Endothelial cell (in vitro differentiated cells): ENCODE results near the gene GPLD1. TPM values are rescaled to one million over a fixed set of nuclear protein-coding genes. Genes with fewer than 3 reads are reported as not detected.

Experiments used
- DNase-seq: peaks from one replicate; pipeline ENCODE4 v3.0.0; 2021; ENCODE audit warnings: low spot score
- H3K27ac Mint-ChIP-seq: one replicate; pipeline ENCODE4 v1.8.0; 2021; ENCODE audit warnings: mixed read lengths, inconsistent platforms; ENCODE audit not compliant: unreplicated experiment
- H3K27me3 Mint-ChIP-seq: one replicate; pipeline ENCODE4 v1.8.0; 2021; ENCODE audit warnings: mild to moderate bottlenecking, moderate library complexity, mixed read lengths, inconsistent platforms; ENCODE audit not compliant: unreplicated experiment
- H3K36me3 Mint-ChIP-seq: one replicate; pipeline ENCODE4 v1.8.0; 2021; ENCODE audit warnings: mild to moderate bottlenecking, low read depth, mixed read lengths, inconsistent platforms; ENCODE audit not compliant: unreplicated experiment
- H3K4me1 Mint-ChIP-seq: one replicate; pipeline ENCODE4 v1.8.0; 2021; ENCODE audit warnings: mild to moderate bottlenecking, mixed read lengths, inconsistent platforms; ENCODE audit not compliant: unreplicated experiment
- H3K4me3 Mint-ChIP-seq: one replicate; pipeline ENCODE4 v1.8.0; 2021; ENCODE audit warnings: mild to moderate bottlenecking, mixed read lengths, inconsistent platforms; ENCODE audit not compliant: unreplicated experiment
- H3K9me3 Mint-ChIP-seq: one replicate; pipeline ENCODE4 v1.8.0; 2021; ENCODE audit warnings: mixed read lengths, inconsistent platforms; ENCODE audit not compliant: unreplicated experiment
- total RNA-seq: library from RNA; stranded (reverse); fragmentation: NEBNext Ultra II Directional; extraction: Animal tissue kit (Norgen Biotek cat#: 25700); gene quantifications from one replicate; pipeline ENCODE4 v1.2.1, GENCODE V29; 2021; ENCODE audit not compliant: unreplicated experiment
- TF ChIP-seq, protein P1 (sequence below): fragments of 200-600 bp; sonication (generic); IDR thresholded peaks from one replicate; pipeline ENCODE4 v1.5.0; 2021; ENCODE audit warnings: antibody characterized with exemption; ENCODE audit not compliant: unreplicated experiment

Gene GPLD1
- total RNA-seq, 1 donor from 2014 or later, result 1.2 TPM

DNA sequence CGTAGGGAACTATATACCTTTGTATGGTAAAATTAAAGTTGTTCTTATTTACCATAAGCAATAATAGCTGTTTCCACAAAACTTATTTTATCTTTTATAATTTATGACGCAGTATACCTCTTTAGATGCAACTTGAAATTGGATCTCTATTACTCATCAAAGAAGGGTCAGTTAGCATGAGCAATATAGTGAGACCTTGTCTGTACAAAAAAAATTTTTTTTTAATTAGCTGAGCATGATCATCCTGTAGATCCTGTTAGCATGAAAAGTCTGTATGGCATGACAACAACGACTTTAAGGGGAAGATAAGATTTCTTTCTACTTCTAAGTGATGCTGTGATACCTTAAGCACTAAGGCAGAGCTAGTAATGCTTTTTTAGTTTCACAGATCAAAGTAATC, 11.3 kb upstream of the GPLD1 start:
- Mint-ChIP-seq H3K27ac (no peak overlapping the region), H3K9me3 (no peaks in the 10 kb centered on the region), H3K4me3 (no peak overlapping the region), H3K36me3 (peaks cover 16% of the 10 kb centered on the region), H3K4me1 (peaks cover 8% of the 10 kb centered on the region), H3K27me3 (peaks cover 1% of the 10 kb centered on the region)
- DNase-seq, result no peak
- TF ChIP-seq, protein P1, sequence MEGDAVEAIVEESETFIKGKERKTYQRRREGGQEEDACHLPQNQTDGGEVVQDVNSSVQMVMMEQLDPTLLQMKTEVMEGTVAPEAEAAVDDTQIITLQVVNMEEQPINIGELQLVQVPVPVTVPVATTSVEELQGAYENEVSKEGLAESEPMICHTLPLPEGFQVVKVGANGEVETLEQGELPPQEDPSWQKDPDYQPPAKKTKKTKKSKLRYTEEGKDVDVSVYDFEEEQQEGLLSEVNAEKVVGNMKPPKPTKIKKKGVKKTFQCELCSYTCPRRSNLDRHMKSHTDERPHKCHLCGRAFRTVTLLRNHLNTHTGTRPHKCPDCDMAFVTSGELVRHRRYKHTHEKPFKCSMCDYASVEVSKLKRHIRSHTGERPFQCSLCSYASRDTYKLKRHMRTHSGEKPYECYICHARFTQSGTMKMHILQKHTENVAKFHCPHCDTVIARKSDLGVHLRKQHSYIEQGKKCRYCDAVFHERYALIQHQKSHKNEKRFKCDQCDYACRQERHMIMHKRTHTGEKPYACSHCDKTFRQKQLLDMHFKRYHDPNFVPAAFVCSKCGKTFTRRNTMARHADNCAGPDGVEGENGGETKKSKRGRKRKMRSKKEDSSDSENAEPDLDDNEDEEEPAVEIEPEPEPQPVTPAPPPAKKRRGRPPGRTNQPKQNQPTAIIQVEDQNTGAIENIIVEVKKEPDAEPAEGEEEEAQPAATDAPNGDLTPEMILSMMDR, result no peak

DNA sequence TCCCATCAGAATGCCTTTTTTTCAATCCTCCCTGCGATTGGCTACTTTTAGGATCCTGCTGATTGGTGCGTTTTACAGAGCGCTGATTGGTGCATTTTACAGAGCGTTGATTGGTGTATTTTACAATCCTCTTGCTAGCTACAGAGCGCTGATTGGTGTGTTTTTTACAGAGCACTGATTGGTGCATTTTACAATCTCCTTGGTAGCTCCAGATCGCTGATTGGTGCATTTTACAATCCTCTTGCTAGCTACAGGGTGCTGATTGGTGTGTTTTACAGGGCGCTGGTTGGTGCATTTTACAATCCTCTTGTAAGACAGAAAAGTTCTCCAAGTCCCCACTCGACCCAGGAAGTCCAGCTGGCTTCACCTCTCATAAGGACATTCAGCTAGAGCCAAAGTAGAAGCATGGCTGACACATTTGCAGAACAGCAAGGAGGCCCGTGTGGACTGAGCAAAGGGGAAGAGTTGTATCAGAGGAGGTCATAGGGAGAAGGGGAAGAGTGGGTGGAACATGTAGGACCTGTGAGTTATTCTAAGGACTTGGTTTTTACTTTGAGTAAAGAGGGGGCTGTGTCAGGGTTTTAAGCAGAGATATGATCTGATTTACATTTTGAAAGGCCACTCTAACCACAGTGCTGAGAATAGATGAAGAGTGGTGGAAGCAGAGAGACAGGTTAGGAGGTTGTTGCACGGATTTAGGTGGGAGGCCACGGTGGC, 8.0 kb upstream of the GPLD1 start:
- DNase-seq, result no peak
- TF ChIP-seq, protein P1, result no peak
- H3K27ac Mint-ChIP-seq, result no peak overlapping the region
- H3K4me3 Mint-ChIP-seq, result no peak overlapping the region
- H3K9me3 Mint-ChIP-seq, result no peaks in the 10 kb centered on the region
- peaks cover 8% of the 10 kb centered on the region for H3K4me1 Mint-ChIP-seq
- peaks cover 3% of the 10 kb centered on the region for H3K27me3 Mint-ChIP-seq
- H3K36me3 Mint-ChIP-seq, result peaks cover 12% of the 10 kb centered on the region

DNA sequence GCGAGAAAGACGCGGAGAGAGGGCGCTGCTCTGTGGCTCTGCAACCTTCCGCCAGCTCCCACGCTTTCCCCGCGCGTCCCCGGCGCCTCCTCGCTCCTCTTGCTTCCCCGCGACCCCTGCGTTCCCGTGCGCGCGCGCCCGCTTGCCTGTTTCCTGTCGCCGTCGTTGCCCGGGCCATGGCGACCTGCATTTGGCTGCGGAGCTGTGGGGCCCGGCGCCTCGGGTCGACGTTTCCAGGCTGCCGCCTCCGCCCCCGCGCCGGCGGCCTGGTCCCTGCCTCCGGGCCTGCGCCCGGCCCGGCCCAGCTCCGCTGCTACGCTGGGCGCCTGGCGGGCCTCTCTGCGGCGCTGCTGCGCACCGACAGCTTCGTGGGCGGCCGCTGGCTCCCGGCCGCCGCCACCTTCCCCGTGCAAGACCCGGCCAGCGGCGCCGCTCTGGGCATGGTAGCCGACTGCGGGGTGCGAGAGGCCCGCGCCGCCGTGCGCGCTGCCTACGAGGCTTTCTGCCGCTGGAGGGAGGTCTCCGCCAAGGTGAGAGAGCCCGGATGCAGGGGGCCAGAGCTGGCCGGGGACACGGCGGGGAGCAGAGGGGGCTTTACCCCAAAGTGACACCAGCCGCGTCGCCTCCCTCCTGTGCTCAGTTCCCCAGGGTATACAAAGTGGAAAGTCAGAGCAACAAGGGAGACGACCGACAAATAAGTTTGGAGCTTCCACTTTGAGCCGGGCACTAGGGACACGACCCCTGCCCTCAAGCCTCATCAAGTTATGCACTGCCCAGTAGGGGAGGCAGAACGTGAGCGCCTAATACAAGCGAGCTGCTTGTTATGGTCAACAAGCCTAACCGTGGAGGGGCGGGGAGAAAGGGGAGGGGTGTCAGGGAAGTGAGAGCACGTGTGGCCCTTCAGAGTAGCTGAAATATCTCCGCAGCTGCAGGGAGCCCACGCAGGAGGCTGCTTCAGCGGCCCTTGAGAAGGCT, 5.7 kb upstream of the GPLD1 start, which contains the start of gene ALDH5A1:
Gene ALDH5A1 (plus strand): TSS at position 149 of the 975 bp plus-strand sequence. CDS start 28 bp downstream, at position 177.
- Mint-ChIP-seq H3K4me3 (peak within 1 kb of the TSS; percentile 82), H3K36me3 (peaks cover 12% of the 10 kb centered on the region), H3K9me3 (no peaks in the 10 kb centered on the region), H3K27ac (peak within 1 kb of the TSS; percentile 21), H3K27me3 (peaks cover 3% of the 10 kb centered on the region), H3K4me1 (peaks cover 8% of the 10 kb centered on the region)
- TF ChIP-seq, protein P1, result no peak
- peak; percentile 68 for DNase-seq

DNA sequence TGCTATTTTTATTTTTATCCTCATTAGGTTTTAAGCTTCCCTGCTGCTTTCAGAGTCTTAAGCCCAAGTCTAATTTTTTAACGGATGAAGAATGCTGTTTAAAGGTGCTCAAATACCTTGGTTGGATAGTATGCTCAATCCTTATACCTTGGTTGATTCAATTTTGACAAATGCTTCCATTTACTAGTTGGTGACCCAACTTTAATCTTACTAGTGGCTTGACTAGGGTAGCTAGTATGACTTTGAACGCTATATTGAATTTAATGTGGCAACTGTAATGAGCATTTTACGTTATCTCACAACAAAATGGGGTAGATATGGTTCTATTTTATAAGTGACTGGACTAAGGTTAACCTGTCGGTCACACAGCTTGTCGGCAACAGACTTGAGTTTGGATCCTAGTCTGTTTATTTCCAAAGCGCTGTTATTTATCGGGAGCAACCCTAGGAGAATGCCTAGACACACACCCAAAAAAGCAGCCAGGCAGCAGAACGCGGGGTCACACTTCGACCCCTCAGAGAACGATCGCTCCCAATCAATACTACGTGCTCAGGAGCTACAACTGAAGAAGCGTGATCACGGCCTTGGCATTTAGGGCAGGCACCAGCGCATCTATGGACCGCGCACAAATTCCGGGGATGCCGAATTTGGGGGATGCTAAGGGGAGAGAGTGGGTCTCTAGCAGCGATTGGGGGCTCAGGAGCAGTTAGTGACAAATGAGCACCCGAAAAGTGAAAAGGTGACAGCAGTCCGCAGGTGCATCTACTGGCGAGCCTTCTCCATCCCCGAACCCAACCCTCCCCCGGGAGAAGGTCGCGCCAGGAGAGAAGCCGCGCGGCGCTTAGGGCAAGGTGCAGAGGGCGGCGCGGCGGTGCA, 4.8 kb upstream of the GPLD1 start:
- no peak for DNase-seq
- Mint-ChIP-seq H3K27ac (peak overlapping the region; percentile 21), H3K4me1 (peaks cover 8% of the 10 kb centered on the region), H3K4me3 (peak overlapping the region; percentile 82), H3K27me3 (peaks cover 3% of the 10 kb centered on the region), H3K9me3 (no peaks in the 10 kb centered on the region), H3K36me3 (peaks cover 12% of the 10 kb centered on the region)
- TF ChIP-seq, protein P1, result no peak
